GM18502 (cell line): ENCODE measurements around the gene IMPA2.

Experiments used
- ATAC-seq: cut with Tn5 transposase; IDR thresholded peaks from one replicate; pipeline ENCODE4 v1.9.1; 2021; ENCODE audit warnings: mild to moderate bottlenecking; ENCODE audit not compliant: unreplicated experiment, poor library complexity

IMPA2 gene

GRCh38 chr18:11987527-11987926, 6.2 kb downstream of the IMPA2 start:
- no peak for ATAC-seq

GRCh38 chr18:11989174-11989573, 7.9 kb downstream of the IMPA2 start:
- no peak for ATAC-seq

GRCh38 chr18:11989966-11990380, 8.7 kb downstream of the IMPA2 start:
- no peak for ATAC-seq

- ATAC-seq: no peak
Observed at GRCh38 chr18:11990539-11990938, 9.2 kb downstream of the IMPA2 start.

- no peak for ATAC-seq
Observed at GRCh38 chr18:11991021-11991795, 9.9 kb downstream of the IMPA2 start.

GRCh38 chr18:11992096-11992790, 10.9 kb downstream of the IMPA2 start:
- ATAC-seq: no peak

GRCh38 chr18:11993264-11993916, 12.1 kb downstream of the IMPA2 start:
- no peak for ATAC-seq

- ATAC-seq: no peak
Observed at GRCh38 chr18:11994336-11994702, 13.0 kb downstream of the IMPA2 start.

- ATAC-seq: no peak
Observed at GRCh38 chr18:11994703-11995444, 13.6 kb downstream of the IMPA2 start.

GRCh38 chr18:11995445-11996189, 14.3 kb downstream of the IMPA2 start:
- no peak for ATAC-seq

GRCh38 chr18:11996190-11996754, 15.0 kb downstream of the IMPA2 start:
- no peak for ATAC-seq

GRCh38 chr18:11996907-11997306, 15.6 kb downstream of the IMPA2 start:
- ATAC-seq: no peak

GRCh38 chr18:11997466-11997865, 16.2 kb downstream of the IMPA2 start:
- no peak for ATAC-seq

GRCh38 chr18:11998193-11998592, 16.9 kb downstream of the IMPA2 start:
- ATAC-seq: no peak

GRCh38 chr18:11999429-11999828, 18.1 kb downstream of the IMPA2 start:
- ATAC-seq: no peak

- no peak for ATAC-seq
Observed at GRCh38 chr18:12000072-12000659, 18.9 kb downstream of the IMPA2 start.

- no peak for ATAC-seq
Observed at GRCh38 chr18:12001421-12001820, 20.1 kb downstream of the IMPA2 start.

- no peak for ATAC-seq
Observed at GRCh38 chr18:12003894-12004293, 22.6 kb downstream of the IMPA2 start.
